GM18858 (cell line): ENCODE measurements around the gene DNAJC21.
"Not testable (repeated sequence)": the region's sequence is repeated elsewhere in the genome, so short reads cannot be mapped to it uniquely, and the experiment has no call there.

Experiments used
- ATAC-seq: cut with Tn5 transposase; IDR thresholded peaks from one replicate; pipeline ENCODE4 v1.9.1; 2021; ENCODE audit not compliant: unreplicated experiment

DNAJC21 gene

GRCh38 chr5:34923256-34923655 is 6.1 kb upstream of the DNAJC21 start:
- ATAC-seq = not testable (repeated sequence)

DNA sequence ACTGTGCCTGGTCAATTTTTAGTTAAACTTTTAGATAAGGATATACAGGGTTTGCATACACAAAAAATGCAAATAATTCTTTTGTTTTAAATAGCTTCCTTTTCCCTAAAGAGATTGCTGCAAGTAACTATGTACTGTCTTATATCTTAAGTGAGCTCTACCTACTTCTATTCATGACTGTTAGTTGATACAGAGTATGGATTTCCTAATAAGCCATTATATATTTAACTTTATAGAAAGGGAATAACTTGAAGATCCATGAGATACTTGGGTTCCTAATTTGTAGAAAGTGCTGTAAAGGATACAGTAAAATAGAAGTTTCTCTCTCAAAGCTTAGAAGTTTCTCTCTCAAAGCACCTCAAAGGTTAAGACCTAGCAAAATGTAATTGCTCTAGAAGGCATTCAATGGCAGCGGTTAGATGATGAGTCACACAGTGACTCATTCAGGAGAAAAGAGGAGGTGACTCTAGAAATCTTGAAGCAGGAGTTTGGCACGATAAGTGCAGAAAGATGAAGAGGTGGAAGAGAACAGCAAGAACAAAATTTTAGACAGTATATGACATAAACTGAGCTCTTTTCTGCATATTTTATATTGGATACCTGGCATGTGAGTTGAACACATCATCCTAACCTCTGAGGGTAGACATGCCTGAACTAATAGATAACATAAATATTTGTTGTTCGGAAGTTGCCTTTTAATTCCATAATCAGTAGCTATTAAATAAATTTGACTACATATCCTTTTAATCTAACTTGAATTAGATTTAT is 5.5 kb upstream of the DNAJC21 start:
- ATAC-seq = peak; percentile 79

GRCh38 chr5:34924462-34924765 is 4.9 kb upstream of the DNAJC21 start:
- no peak for ATAC-seq

DNA sequence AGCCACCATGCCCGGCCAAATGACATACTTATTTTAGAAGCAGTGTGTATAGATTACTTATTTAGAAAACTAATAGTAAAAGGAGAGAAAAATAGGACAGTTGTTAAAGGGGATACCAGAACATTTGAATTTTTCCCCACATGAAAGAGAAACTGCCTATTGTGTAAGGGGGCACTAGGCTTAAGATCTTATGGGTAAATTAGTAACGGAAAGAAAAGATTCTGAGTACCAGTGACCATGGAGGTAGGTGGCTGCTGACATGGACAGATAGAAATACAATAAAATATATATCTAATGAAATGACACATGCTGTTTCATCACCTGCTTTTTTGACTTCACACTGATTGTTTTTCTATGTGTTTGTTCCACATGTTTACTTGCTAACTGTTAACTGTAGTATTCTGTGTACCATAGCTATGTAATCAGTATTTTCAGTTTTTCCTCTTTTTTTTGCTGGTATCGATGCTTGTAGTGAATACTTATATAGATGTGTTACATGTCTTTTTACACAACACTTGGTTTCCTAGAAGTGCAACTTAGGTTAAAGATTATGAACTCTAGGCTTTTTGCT is 3.0 kb upstream of the DNAJC21 start:
- no peak for ATAC-seq

GRCh38 chr5:34927785-34928184 is 1.6 kb upstream of the DNAJC21 start:
- no peak for ATAC-seq

- ATAC-seq = no peak
Measured at GRCh38 chr5:34928267-34928666, 1.1 kb upstream of the DNAJC21 start.

GRCh38 chr5:34929720-34930461 is 532 bp downstream of the DNAJC21 start:
- ATAC-seq = peak; percentile 72

- ATAC-seq = no peak
Measured at GRCh38 chr5:34930462-34930844, 1.1 kb downstream of the DNAJC21 start.

DNA sequence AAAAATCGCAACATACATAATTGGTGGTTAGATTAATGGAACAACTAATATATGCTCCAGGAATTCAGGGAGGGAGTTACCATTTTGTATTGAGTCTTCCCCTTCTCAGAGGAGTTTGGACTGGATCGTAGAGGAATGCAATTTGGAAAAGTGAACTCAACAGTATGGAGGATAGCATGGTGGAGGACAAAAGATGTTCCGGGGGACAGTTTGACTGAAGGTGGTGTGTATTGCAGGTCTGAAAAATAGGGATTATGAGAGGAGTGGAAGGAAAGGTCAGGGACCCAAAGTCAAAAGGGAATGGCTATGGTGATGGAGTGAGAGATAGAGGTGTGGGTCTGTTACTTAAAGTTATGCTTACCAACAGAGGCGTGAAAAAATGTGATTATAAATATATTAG is 1.5 kb downstream of the DNAJC21 start:
- ATAC-seq = no peak

- no peak for ATAC-seq
Measured at GRCh38 chr5:34932947-34933346, 3.6 kb downstream of the DNAJC21 start.

GRCh38 chr5:34941936-34942335 is 12.6 kb downstream of the DNAJC21 start:
- no peak for ATAC-seq

GRCh38 chr5:34944044-34944443 is 14.7 kb downstream of the DNAJC21 start:
- no peak for ATAC-seq

- no peak for ATAC-seq
Measured at GRCh38 chr5:34944460-34945047, 15.2 kb downstream of the DNAJC21 start.

DNA sequence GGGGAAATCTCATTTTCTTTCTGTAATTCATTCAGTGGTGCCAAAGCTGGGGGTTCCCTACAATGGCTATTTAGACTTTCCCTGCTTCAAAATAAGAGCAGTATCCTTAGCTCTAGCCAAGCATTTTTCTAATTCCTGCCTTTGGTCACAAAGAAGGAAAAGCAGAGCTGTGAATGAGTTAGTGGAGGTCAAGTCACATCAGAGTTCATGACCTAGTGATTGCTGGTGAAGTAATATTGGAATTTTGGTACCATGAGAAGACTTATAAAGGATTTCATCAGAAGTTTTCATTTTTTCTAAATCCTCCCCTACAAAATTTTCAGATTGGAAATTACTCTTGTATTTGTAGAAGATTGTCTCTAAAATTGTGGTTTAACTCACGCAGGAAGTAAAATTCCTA is 28.0 kb downstream of the DNAJC21 start:
- ATAC-seq = no peak

- no peak for ATAC-seq
Measured at GRCh38 chr5:34957857-34958690, 28.7 kb downstream of the DNAJC21 start.

GRCh38 chr5:34959323-34959722 is 30.0 kb downstream of the DNAJC21 start:
- peak; percentile 96 for ATAC-seq

- no peak for ATAC-seq
Measured at GRCh38 chr5:34967540-34967939, 38.2 kb downstream of the DNAJC21 start.

- no peak for ATAC-seq
Measured at GRCh38 chr5:34968258-34968657, 38.9 kb downstream of the DNAJC21 start.

DNA sequence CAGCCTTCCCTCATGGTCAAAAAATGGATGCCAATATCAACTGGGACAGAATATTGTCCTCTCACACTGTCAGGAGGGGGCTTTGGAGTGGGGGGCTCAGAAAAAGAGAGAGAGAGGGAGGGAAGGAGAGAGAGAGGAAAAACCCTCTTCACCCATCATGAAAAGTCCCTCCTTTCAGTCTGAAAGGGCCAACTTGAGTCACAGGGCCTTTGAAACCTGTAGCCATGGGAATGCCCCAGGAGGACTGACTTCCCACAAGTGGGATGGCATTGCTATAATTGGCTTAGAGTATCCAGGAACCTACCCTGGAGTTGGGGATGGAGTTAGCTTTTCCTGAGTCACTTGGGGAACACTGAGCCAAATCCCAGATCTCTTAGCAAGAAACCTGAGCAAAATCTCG is 41.2 kb downstream of the DNAJC21 start:
- no peak for ATAC-seq

DNA sequence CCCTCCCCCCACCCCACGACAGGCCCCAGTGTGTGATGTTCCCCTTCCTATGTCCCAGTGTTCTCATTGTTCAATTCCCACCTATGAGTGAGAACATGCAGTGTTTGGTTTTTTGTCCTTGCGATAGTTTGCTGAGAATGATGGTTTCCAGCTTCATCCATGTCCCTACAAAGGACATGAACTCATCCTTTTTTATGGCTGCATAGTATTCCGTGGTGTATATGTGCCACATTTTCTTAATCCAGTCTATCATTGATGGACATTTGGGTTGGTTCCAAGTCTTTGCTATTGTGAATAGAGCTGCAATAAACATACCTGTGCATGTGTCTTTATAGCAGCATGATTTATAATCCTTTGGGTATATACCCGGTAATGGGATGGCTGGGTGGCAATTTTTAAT is 42.3 kb downstream of the DNAJC21 start:
- not testable (repeated sequence) for ATAC-seq

GRCh38 chr5:34976347-34976746 is 47.0 kb downstream of the DNAJC21 start:
- ATAC-seq = no peak
